ENCODE measurements around the gene UBR4. TPM values are rescaled to one million over a fixed set of nuclear protein-coding genes. Genes with fewer than 3 reads are reported as not detected.

The UBR4 gene
- total RNA-seq, 2 experiments from 2014 or later, result 117 to 125 TPM

DNA sequence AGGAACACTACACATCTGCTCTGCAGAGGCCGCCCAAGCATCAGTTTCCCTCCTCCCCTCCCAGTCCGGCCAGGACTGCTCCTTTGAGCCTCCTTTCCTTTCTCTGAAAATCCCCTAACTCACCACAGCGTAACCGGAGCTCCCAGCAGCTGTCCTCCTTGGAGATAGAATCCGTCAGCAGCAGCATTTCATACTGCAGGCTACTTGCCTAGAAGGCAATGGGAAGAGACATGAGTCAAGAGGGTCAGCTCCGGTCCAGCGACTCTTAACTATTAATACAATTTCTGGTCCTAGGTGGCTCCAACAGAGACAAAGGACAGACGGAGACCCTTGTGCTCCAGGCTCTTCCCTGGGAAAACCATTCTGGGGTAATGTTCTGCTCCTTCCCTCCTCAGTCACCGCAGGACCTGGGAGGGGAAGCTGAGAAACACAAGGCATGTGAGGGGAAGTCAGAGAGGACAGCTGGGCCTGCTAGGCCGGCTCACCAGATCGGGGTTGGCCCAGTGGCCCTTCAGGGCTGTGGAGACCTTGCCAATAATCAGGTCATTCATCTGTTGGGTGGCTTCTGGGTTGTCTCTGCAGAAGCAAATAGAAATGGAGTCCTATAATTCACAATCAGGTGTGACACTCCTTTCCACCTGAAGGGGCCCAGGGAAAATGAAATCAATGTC is 99.7 kb downstream of the UBR4 start:
- H3K4me3 Mint-ChIP-seq, result no peak overlapping the region
- peaks cover 71% of the 10 kb centered on the region for H3K36me3 Mint-ChIP-seq (ENCODE audit: low read depth)
- ChIA-PET POLR2A (no interaction called here), CTCF (interaction anchor here (1.0 to 1.1 kb wide), 2 partner anchors 38 to 226 kb away, joined by 3 read pairs; no protein-coding TSS in a partner anchor)
- H3K27me3 Mint-ChIP-seq (ENCODE audit: low read depth), result no peaks in the 10 kb centered on the region
- ATAC-seq (no peak), DNase-seq (no peak)
- H3K27ac Mint-ChIP-seq, result no peak overlapping the region
- H3K4me1 Mint-ChIP-seq (ENCODE audit: low read depth), result no peaks in the 10 kb centered on the region
- H3K9me3 Mint-ChIP-seq (ENCODE audit: insufficient read depth), result no peaks in the 10 kb centered on the region

- POLR2A ChIA-PET, result no interaction called here
- Mint-ChIP-seq H3K27me3 (ENCODE audit: low read depth) (no peaks in the 10 kb centered on the region), H3K36me3 (ENCODE audit: low read depth) (peaks cover 71% of the 10 kb centered on the region), H3K9me3 (ENCODE audit: insufficient read depth) (no peaks in the 10 kb centered on the region), H3K27ac (no peak overlapping the region), H3K4me3 (no peak overlapping the region), H3K4me1 (ENCODE audit: low read depth) (no peaks in the 10 kb centered on the region)
- CTCF ChIA-PET, result interaction anchor here (0.6 to 1.3 kb wide), 3 partner anchors 39 to 207 kb away, joined by 3 to 5 read pairs (median 3); partner anchors contain the start of gene ALDH4A1
- no peak for ATAC-seq
- no peak for DNase-seq
Measured at GRCh38 chr1:19109545-19109944, 100.5 kb downstream of the UBR4 start.

DNA sequence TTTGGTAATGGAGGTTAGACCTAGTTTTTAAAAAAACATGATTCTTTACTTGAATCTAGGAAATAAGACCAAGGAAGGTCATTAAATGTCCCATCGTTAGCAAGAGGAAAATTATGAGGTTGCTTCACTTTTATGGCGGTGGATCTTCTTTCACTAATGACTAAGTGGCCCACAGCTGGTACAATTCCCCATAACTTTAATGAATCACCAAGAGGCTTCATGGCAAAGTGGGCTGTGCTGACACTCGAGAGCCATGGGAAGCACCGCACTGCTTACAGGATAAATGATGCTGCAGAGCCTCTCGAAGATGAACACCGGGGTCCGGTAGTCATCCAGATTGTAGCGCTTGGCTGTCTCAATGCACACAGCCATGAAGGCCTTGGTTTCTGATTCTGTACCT is 108.8 kb downstream of the UBR4 start:
- H3K9me3 Mint-ChIP-seq (ENCODE audit: insufficient read depth), result no peaks in the 10 kb centered on the region
- DNase-seq (no peak), ATAC-seq (no peak)
- CTCF ChIA-PET, result interaction anchor here (1.0 to 2.3 kb wide), 3 partner anchors 12 to 217 kb away, joined by 3 to 9 read pairs (median 5); no protein-coding TSS in a partner anchor
- H3K27ac Mint-ChIP-seq, result no peak overlapping the region
- H3K36me3 Mint-ChIP-seq (ENCODE audit: low read depth), result peaks cover 79% of the 10 kb centered on the region
- no peaks in the 10 kb centered on the region for H3K27me3 Mint-ChIP-seq (ENCODE audit: low read depth)
- POLR2A ChIA-PET, result no interaction called here
- no peak overlapping the region for H3K4me3 Mint-ChIP-seq
- no peaks in the 10 kb centered on the region for H3K4me1 Mint-ChIP-seq (ENCODE audit: low read depth)

GRCh38 chr1:19100028-19100427 is 110.0 kb downstream of the UBR4 start:
- Mint-ChIP-seq H3K9me3 (ENCODE audit: insufficient read depth) (no peaks in the 10 kb centered on the region), H3K36me3 (ENCODE audit: low read depth) (peaks cover 79% of the 10 kb centered on the region), H3K27ac (no peak overlapping the region), H3K4me3 (no peak overlapping the region), H3K4me1 (ENCODE audit: low read depth) (no peaks in the 10 kb centered on the region), H3K27me3 (ENCODE audit: low read depth) (no peaks in the 10 kb centered on the region)
- ChIA-PET CTCF (interaction anchor here (1.6 kb wide), 1 partner anchor 216 kb away, joined by 5 read pairs; no protein-coding TSS in a partner anchor), POLR2A (no interaction called here)
- DNase-seq, result no peak
- ATAC-seq, result no peak

DNA sequence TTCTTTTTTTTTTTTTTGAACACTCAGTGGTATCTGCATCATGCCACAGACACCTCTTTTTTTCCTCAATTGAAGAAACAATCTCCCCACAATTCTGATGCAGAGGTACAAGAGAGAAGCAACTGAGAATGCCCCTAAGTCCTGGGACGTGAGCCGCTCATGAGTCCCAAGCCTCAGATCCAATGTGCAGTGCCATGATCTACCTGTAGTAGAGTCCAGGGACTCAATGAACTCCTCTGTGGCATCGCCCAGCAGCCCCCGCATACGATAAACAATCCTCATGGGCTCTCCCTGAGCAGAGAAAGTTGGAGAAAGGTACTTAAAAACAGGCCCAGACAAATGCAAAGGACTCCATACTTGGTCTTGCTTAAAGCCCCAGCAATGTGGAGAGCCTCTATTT is 113.1 kb downstream of the UBR4 start:
- DNase-seq (no peak), ATAC-seq (no peak)
- ChIA-PET CTCF (interaction anchor here (1.1 to 3.3 kb wide), 7 partner anchors 9 to 212 kb away, joined by 3 to 15 read pairs (median 9); partner anchors contain the start of gene ALDH4A1), POLR2A (no interaction called here)
- no peaks in the 10 kb centered on the region for H3K9me3 Mint-ChIP-seq (ENCODE audit: insufficient read depth)
- H3K4me3 Mint-ChIP-seq, result no peak overlapping the region
- H3K27me3 Mint-ChIP-seq (ENCODE audit: low read depth), result no peaks in the 10 kb centered on the region
- no peaks in the 10 kb centered on the region for H3K4me1 Mint-ChIP-seq (ENCODE audit: low read depth)
- H3K36me3 Mint-ChIP-seq (ENCODE audit: low read depth), result peaks cover 76% of the 10 kb centered on the region
- H3K27ac Mint-ChIP-seq, result no peak overlapping the region

- no peak overlapping the region for H3K27ac Mint-ChIP-seq
- ATAC-seq (no peak), DNase-seq (peak; percentile 32)
Measured at GRCh38 chr1:19096036-19096833, 113.8 kb downstream of the UBR4 start.

GRCh38 chr1:19091196-19091953 is 118.7 kb downstream of the UBR4 start:
- no peak overlapping the region for H3K27ac Mint-ChIP-seq
- ChIA-PET POLR2A (no interaction called here), CTCF (interaction anchor here (1.6 kb wide), 1 partner anchor 184 kb away, joined by 7 read pairs; no protein-coding TSS in a partner anchor)
- no peak for ATAC-seq
- no peak overlapping the region for H3K4me3 Mint-ChIP-seq
- H3K36me3 Mint-ChIP-seq (ENCODE audit: low read depth), result peaks cover 66% of the 10 kb centered on the region
- H3K27me3 Mint-ChIP-seq (ENCODE audit: low read depth), result no peaks in the 10 kb centered on the region
- H3K9me3 Mint-ChIP-seq (ENCODE audit: insufficient read depth), result no peaks in the 10 kb centered on the region
- peaks cover 2% of the 10 kb centered on the region for H3K4me1 Mint-ChIP-seq (ENCODE audit: low read depth)
- no peak for DNase-seq

More at GRCh38 chr1:19096036-19096833, 113.8 kb downstream of the UBR4 start:
- no peak overlapping the region for H3K4me3 Mint-ChIP-seq
- CTCF ChIA-PET, result interaction anchor here (1.1 to 3.3 kb wide), 7 partner anchors 8 to 193 kb away, joined by 4 to 15 read pairs (median 5); partner anchors contain the start of gene ALDH4A1
- no peaks in the 10 kb centered on the region for H3K27me3 Mint-ChIP-seq (ENCODE audit: low read depth)
- POLR2A ChIA-PET, result no interaction called here
- no peaks in the 10 kb centered on the region for H3K4me1 Mint-ChIP-seq (ENCODE audit: low read depth)
- peaks cover 74% of the 10 kb centered on the region for H3K36me3 Mint-ChIP-seq (ENCODE audit: low read depth)
- no peaks in the 10 kb centered on the region for H3K9me3 Mint-ChIP-seq (ENCODE audit: insufficient read depth)

- Mint-ChIP-seq H3K4me3 (no peak overlapping the region), H3K27ac (no peak overlapping the region), H3K9me3 (ENCODE audit: insufficient read depth) (no peaks in the 10 kb centered on the region), H3K27me3 (ENCODE audit: low read depth) (no peaks in the 10 kb centered on the region), H3K4me1 (ENCODE audit: low read depth) (peaks cover 3% of the 10 kb centered on the region), H3K36me3 (ENCODE audit: low read depth) (peaks cover 64% of the 10 kb centered on the region)
- no peak for ATAC-seq
- CTCF ChIA-PET, result interaction anchor here (0.8 to 3.8 kb wide), 9 partner anchors 8 to 205 kb away, joined by 3 to 23 read pairs (median 5); partner anchors contain the start of gene ALDH4A1
- no peak for DNase-seq
- POLR2A ChIA-PET, result interaction anchor here (0.6 to 0.7 kb wide), 2 partner anchors 10 to 13 kb away, joined by 3 read pairs; no protein-coding TSS in a partner anchor
Measured at GRCh38 chr1:19089524-19089923, 120.5 kb downstream of the UBR4 start.

- H3K27me3 Mint-ChIP-seq (ENCODE audit: low read depth), result no peaks in the 10 kb centered on the region
- no peaks in the 10 kb centered on the region for H3K9me3 Mint-ChIP-seq (ENCODE audit: insufficient read depth)
- ChIA-PET CTCF (interaction anchor here (0.8 to 3.8 kb wide), 10 partner anchors 9 to 205 kb away, joined by 3 to 23 read pairs (median 6); no protein-coding TSS in a partner anchor), POLR2A (interaction anchor here (0.6 to 1.1 kb wide), 2 partner anchors 10 to 56 kb away, joined by 3 read pairs; no protein-coding TSS in a partner anchor)
- no peak for DNase-seq
- H3K27ac Mint-ChIP-seq, result no peak overlapping the region
- no peak for ATAC-seq
- H3K36me3 Mint-ChIP-seq (ENCODE audit: low read depth), result peaks cover 64% of the 10 kb centered on the region
- H3K4me1 Mint-ChIP-seq (ENCODE audit: low read depth), result peaks cover 9% of the 10 kb centered on the region
- H3K4me3 Mint-ChIP-seq, result no peak overlapping the region
Measured at GRCh38 chr1:19088717-19089442, 121.2 kb downstream of the UBR4 start.

DNA sequence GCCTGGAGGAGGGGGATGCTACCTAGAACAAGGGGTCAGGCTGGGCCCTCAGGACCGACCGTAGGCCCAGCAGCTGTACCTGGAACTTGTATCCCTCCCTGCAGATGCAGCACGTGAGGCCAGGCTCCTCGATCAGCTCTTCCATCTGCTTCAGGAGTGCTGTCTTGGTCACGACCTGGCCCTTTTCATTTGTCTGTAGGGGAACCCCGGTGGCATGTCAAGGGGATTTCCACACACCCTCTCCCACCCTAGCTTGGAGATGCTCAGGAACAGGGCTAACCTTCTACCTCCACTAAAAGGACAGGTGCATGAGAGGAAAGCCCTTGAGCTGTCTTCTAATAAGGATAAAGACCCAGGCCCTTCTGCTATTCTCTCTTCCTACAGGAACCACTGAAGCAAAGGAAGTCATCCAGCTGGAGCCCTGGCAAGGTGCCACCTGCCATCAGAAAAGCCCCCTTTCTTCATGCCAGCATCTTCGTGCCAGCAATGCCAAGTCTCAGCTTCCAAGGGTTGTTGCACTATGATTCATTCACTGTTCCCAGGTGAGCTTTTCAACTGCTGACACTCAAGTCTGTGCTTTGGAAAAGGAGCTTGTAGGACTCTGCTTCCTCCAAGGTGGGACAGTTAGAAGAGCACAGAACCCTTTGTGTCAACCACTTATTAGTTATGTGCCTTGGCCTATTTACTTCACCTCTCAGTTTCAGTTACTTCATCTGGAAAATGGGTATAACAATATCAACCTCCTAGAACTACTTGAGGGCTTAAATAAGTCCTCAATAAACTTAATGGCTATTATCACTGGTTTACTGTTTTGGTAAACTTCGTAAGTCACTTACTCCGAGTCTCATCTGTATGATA is 122.1 kb downstream of the UBR4 start:
- no peaks in the 10 kb centered on the region for H3K9me3 Mint-ChIP-seq (ENCODE audit: insufficient read depth)
- no peaks in the 10 kb centered on the region for H3K27me3 Mint-ChIP-seq (ENCODE audit: low read depth)
- DNase-seq, result no peak
- ATAC-seq, result no peak
- H3K4me3 Mint-ChIP-seq, result no peak overlapping the region
- ChIA-PET CTCF (interaction anchor here (1.1 to 3.8 kb wide), 7 partner anchors 10 to 204 kb away, joined by 3 to 23 read pairs (median 9); no protein-coding TSS in a partner anchor), POLR2A (interaction anchor here (1.1 kb wide), 2 partner anchors 57 to 123 kb away, joined by 3 read pairs; no protein-coding TSS in a partner anchor)
- no peak overlapping the region for H3K27ac Mint-ChIP-seq
- H3K4me1 Mint-ChIP-seq (ENCODE audit: low read depth), result peaks cover 18% of the 10 kb centered on the region
- H3K36me3 Mint-ChIP-seq (ENCODE audit: low read depth), result peaks cover 65% of the 10 kb centered on the region

Data from activated CD8-positive, alpha-beta T cell treated with anti-CD3 and anti-CD28 coated beads, Interleukin-2, amount 10 ng/mL, durations not matched to agents 7 days and 5 days (primary cell).